CD4-positive, alpha-beta T cell treated with Interleukin-10 for 1 hour (primary cell): ENCODE results near the gene MYF6.

Experiments used
- DNase-seq: peaks from one replicate; pipeline ENCODE4 v3.0.0-alpha.2; 2020

Gene MYF6

GRCh38 chr12:80707830-80708258, 410 bp downstream of the MYF6 start:
- no peak for DNase-seq

- DNase-seq = no peak
These were observed 983 bp downstream of the MYF6 start for GRCh38 chr12:80708259-80708974.

GRCh38 chr12:80708975-80709328, 1.5 kb downstream of the MYF6 start:
- DNase-seq = no peak

DNA sequence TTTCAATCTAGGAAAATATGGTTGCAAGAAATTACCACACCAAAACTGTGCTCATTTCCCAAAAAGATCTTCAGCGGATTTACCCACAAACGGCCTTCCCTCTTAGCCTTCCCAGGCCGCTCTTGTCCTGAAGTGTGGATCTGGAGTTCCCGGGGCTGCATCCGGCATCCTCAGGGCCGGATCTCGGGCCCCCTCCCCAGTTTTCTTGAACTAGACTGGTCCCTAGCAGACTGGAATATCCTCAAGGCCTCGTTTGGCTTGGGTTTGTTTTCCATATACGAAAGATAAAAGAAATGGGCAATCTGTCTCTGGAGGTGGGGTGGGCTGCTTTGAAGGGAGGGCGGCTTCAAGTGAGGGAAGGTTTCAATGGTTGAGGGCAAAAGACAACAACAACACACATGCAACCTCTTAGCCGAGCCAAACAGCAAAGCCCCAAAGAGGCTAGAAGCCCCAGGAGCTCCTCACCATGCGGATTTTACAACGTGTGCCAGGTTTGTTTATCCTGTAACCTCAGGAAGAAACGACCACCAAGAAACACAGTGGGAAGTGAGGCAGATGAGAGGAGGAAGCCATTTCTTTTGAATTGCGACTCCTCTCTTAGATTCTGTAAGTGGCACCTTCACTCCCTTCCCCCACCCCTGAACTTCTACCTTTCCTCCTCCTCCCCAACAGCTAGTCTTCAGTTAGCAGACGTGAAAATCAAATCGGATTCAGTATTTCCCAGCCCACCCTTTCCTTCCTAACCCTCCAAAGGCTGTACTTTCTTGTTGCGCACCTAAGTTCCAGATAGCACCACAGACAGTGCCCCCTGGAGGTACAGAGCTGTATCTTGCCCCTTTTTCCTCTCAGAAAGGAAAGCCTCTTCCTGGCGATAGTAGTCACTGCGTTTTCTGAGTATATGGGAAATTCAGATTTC, 2.6 kb downstream of the MYF6 start:
- DNase-seq = no peak

- no peak for DNase-seq
These were observed 3.5 kb downstream of the MYF6 start for GRCh38 chr12:80710727-80711449.

DNA sequence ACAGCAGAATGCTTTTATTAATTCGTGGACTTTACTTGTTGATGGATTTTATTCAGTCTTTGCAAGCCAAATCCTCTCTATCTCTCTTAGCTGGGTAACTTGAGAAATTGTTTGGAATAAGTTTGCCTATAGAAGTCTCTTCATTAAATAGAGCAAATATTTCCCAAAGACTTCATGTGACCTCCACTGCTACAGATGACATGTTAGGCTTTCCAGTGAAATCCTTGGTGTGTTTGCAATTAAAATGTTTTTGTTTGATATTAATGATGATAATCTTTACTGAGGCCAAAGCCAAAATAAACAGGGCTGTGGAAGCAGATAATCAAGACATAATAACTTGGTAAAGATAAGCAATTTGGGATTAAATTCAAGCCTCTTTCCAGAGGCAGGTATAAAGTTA, 4.4 kb downstream of the MYF6 start:
- DNase-seq = no peak

DNA sequence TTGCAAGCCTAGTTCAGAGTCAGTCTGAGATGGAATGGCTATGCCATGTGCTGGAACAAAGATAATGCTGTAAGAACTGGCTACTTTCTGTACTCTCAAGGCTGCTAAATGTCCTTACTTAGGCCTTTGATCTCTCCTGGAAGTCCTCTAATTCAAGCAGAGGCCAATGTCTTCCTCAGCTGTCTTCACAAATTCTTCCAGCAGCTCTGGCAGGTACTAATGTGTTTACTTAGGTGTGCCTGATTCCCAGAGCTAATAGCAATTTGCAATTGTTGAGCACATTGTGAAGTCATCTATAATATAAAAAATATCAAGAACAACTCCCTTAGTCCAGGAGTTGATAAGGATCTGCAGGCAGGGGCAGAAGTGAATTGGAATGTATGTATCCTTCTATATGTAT, 5.4 kb downstream of the MYF6 start:
- no peak for DNase-seq

DNA sequence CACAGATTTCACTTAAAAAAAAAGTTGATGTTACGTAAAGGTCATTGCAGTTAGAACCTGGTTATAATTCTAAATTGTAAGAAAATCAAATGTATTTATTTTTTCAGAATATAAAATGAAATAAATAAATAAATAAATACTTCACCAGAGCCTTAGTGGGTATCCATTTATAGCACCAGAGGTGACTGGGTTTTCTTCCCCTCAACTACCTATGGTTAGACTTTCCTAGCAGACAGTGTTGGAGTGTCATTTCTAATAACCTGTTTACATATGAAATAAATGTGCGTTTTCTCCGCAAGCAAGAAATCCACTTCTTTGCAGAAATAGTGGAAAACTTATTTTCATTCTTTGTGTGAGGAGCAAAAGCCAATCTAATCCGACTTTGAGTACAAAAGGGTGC, 6.0 kb downstream of the MYF6 start:
- DNase-seq = no peak

DNA sequence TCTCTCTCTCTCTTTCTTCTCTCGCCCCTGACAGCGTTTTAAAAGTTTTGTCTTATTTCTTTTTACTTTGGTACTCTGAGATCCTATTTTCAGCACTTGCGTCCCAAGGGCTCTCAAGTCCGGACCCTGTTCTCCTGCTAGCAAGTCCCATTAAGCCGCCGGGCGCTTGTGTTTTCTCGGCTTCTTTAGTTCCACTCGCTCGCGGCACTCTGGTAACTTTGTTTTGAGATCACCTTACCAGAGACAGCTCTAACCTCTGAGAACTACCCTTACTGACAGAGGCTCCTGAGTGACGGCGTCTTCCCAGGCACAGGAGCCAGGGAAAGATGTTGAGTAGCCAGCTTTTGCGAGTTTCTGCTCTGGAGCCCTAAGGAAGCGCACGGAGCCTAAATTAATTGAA, 6.6 kb downstream of the MYF6 start:
- DNase-seq = no peak

DNA sequence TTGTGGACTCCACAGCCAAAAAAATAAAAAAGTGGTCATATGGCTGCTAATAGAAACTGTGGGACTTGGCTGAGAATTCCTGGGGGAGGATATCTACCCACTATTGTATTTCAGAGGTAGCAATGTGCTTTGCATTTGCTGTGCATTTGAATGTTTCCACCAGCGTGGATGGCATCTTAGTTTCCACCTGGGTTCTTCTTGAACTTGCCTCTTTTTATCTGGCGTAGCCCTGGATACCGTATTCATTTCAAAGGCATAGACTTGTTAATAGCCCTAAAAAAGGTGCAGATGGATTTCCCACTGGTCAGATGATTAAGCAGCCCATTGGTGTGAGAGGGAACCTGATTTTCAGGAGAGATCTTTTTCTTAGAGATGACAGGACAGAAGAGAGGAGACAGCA, 7.4 kb downstream of the MYF6 start:
- DNase-seq = no peak

- no peak for DNase-seq
These were observed 8.3 kb downstream of the MYF6 start for GRCh38 chr12:80715713-80716249.

- no peak for DNase-seq
These were observed 9.4 kb downstream of the MYF6 start, which contains the start of gene MYF5 for GRCh38 chr12:80716696-80717469. Gene MYF5 (plus strand): TSS chr12:80716912. CDS start chr12:80717064, 152 bp downstream.

DNA sequence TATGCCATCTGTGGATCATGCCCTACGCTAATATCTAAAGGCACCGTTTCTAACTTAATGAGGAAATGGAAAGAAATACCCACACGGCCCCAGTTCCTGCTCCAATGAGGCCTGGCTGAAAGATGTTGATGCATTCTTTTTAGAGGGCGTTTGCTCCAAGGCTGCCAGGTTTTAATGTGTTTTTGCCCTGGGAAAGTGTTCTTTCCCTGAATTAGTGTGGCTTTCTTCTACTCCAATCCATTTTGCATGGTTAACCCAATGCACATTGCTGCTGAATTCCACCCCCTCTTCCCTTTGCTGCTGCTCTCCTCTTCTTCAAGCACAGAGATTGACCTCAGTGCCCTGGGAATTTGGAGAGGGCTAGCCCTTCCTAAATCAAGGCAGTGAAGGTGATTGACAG, 10.4 kb downstream of the MYF6 start:
- DNase-seq = no peak

DNA sequence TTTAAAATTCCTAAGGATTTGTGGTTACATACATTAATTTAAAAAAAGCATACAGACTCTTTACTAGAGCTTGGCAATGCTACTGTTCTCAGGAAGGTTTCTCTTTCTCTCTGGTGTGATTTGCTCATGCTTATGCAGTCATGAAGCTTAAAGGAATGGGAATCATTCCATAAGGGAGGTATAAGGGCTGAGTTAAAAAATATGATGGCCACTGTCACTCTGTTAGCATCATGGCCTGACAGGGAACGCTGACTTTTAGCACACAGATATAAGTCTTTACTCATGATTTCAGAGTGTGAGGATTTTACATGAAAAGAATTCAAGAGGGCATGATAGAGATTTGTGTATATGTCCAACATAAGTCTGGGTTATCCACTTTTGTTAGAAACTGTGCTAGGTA, 13.1 kb downstream of the MYF6 start:
- DNase-seq = no peak

GRCh38 chr12:80721326-80721725, 13.9 kb downstream of the MYF6 start:
- no peak for DNase-seq

DNA sequence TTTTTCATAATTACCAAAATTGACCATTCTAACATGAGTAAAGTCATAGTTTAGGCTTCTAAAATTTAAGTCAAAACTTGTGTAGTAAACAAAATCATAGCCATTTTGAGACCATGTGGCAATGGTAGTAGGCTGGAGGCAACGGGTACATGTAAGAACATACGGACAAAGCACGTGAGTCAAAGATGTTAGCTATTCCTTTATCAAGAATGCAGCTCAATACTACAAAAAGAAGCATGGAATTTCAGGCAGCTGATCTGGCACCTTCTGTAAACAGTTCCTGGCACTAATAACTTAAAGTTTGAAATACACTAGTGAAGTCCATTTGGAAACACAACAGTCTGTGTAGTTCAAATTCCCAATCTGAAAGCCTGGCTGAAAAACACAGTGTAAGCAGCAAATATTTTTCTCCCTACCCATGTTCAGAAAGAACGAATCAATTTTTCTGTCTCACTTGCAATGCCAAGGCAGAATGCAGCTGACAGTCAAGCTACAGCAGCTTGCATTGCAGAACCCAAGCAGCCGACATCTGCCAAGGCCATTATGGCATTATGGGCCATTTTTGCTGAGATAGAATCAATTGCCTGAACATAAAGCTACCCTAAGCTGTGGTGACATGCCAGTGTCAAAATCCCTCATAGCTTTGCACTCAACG, 38.5 kb downstream of the MYF6 start:
- no peak for DNase-seq

DNA sequence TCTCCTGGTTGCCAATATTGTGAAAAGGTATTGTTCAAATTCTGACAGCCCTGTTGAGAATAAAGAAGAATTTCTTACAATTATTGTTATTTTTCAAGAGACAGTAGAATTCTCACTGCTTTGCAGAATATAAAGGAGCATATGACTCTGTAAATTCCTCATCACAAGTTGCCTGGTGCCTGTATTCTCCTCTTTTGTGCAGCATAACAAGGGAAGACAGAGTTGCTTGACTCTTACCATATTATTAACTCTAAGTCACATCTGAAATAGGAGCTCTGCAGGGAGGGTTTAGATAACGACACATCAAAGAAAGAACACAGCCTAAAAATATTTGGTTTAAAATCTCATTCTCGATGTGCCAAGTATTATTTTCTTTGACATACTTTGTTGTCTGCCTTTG, 40.4 kb downstream of the MYF6 start:
- DNase-seq = no peak

- DNase-seq = no peak
These were observed 42.0 kb downstream of the MYF6 start for GRCh38 chr12:80749456-80749855.

DNA sequence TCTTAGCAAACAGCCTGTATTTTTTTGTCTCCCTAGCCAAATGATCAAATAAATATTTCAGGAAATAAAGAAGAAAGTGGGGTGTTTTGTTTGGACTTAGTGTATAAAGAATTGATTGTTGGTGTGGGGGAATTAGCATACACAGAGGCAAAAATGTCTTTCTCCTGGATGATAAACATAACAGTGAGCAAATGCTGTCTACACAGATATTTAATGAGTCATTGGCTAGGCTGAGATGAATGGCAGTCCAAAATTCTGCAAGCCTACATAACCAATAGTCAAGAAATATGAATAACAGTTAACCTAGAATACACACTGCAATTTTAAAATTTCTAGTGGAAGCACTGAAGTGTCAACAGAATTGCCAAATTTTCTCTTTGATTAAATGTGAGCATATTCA, 45.0 kb downstream of the MYF6 start:
- no peak for DNase-seq

DNA sequence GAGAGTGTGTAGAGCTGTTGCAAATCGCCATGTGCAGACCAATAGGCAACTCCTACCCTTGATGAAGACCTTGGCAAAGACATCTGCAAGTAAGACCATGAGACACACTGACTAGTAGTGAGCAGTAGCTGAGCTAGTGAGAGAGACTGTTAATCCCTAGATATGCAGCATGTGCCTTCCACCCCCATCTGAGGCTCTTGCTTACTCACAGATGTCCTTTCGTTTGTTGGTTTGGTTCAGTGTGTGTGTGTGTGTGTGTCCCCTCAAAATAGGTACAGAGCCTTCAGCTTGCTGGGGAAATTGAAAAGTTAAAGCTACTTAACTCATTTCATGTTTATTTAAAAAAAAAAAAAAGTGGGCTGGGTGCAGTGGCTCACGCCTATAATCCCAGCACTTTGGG, 46.8 kb downstream of the MYF6 start:
- DNase-seq = no peak

GRCh38 chr12:80756875-80757274, 49.4 kb downstream of the MYF6 start:
- no peak for DNase-seq
